Right renal pelvis (tissue), 4 donors: ENCODE data around the gene MYO16. TPM values are rescaled to one million over a fixed set of nuclear protein-coding genes. Genes with fewer than 3 reads are reported as not detected.

Experiments
- DNase-seq, 4 donors: peaks; one replicate each; pipeline ENCODE4 v3.0.0-alpha.2; 2013; ENCODE audit warnings: low read depth in 4 of 4, low spot score in 3 of 4, missing footprints in 1 of 4
- polyA plus RNA-seq, 4 donors: library from polyadenylated mRNA; unstranded; fragments of 120-200 nt; gene quantifications; one replicate each; pipeline ENCODE4 v1.2.1, GENCODE V29; 2013; ENCODE audit not compliant: insufficient read length in 4 of 4

The MYO16 gene
- polyA plus RNA-seq, 4 donors: 0.40 to 0.77 (median 0.53) TPM

DNA sequence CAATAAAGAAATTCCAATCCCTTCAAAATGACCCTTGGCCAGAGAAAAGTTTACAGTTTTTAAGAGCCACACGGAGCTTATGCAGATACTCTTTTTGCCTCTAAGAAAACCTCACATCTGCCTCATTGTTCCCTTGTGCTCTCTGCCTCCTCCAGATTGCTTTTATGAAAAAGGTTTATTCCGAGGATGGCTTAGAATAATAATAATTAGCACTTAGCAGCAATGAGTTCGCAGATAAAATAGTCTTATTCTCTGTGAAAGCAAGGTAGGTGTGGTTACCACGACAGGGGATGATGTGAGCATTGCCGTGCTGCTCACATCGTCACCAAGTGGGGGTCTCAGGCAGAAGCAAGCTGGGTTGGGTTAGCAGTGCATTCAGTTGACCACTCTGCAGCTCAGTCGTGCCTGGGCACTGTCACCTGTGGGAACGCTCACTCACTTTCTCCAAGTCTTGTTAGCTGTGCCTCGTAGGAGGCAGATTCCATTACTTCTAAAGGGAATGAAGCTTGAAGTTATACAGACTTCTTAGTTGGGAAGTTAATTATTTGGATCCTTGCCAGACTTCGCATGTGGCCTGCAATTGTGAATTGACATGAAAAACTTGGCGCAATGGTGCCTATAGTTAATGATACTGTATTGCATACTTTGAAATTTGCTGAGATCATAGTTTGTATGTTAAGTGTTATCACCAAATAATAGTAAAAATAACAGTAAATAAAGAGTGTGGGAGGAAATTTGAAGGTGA is 157.2 kb downstream of the MYO16 start:
- peak in 1 of 4 donors; percentile 22 for DNase-seq

DNA sequence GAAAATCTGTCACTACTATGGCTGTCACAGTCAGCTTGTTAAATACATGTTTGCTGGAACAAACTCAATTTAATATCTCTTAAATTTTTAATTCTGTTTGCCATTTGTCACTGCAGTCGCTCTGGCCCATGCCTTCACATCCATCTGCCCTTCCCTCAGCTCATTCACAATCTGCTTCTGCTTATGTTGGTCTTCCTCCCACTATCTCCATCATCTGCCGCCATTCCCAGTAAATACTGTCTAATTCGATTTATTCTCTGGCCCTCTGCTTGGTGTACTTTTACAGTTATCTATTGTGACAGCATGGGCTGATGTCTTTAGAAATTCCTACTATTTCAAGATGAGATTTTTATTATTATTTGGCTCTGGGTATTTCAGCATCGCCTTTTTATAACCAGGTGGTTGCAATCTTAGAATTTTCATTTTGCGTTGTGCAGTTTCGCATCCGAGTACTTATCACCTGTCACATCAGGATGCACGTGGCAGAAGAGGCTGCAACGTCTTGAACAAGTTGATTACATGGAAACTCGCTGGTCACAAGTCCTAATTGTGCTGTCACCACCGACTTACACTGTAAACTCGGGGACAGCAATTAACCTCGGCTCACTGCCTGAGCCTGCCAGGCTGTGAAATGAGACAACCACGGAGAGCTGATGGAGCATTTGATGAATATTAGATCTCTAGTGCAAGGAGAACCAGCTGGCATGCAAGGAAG is 158.4 kb downstream of the MYO16 start:
- DNase-seq: peak in 1 of 4 donors; percentile 37

GRCh38 chr13:108789476-108789875 is 160.1 kb downstream of the MYO16 start:
- no peak for DNase-seq

GRCh38 chr13:108795841-108796240 is 166.4 kb downstream of the MYO16 start:
- DNase-seq: no peak

- DNase-seq: no peak
Measured at GRCh38 chr13:108797354-108797753, 167.9 kb downstream of the MYO16 start.

DNA sequence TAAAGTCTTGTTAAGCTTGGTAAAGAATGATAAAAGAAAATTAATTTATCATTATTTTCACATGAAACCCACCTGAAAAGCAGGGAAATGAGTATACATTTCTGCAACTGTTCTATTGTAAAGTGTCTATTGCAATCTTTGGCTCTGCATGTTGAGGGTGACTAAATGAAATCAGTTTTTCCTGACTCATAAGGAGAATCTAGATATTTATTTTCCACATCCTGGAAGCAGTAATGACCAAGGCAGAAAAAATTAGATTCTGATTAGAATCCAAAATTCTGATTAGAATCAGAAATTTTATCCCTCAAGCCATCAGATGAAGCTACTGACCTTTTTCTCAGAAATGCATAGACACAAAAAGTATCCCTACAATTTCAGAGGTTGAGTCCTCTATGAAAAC is 178.4 kb downstream of the MYO16 start:
- DNase-seq: no peak

DNA sequence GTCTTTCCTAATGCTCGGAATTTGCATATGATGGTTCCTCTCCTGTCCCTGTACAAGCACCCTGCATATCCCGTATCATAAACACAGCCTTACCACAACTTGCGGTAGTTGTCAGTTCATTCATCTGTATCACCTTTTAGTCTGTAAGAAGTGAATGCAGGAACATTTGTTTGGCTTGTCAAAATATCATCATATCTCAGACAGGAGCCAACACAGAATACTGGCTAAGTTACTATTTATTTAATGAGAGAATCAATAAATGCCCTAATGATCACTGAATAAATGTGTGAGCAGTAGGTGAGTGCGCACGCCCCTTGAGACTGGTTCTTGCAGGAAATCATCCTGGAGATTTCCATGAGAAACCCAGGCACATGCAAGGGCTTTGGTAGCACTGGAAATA is 182.8 kb downstream of the MYO16 start:
- DNase-seq: no peak

- DNase-seq: no peak
Measured at GRCh38 chr13:108812661-108813060, 183.2 kb downstream of the MYO16 start.

DNA sequence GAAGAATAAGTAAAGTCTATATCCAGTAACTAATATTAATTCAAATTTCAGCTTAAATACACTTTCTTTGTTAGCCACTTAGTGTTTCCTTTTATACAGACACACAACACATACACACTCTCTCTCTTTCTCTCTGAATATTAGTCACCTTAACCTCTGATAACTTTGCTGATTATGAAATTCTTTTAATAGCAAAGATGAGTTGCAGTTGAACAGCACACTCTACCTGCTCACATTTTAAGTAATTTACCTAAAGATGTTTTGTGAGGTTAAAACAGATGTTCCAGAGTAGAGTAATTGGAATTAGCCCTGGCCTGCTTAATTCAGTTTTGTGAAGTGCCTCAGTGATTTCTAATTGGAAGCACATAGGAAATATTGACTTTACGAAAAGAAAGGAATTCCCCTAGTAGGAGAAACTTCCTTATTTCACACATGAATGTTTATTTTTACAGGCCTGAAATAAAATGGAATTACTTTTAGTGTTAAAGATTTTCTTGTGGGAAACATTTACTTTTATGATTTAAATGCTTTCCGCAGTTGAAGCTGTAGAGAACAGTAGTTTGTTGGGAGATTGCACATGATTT is 184.3 kb downstream of the MYO16 start:
- peak in 1 of 4 donors; percentile 17 for DNase-seq

GRCh38 chr13:108816375-108816774 is 187.0 kb downstream of the MYO16 start:
- DNase-seq: no peak

DNA sequence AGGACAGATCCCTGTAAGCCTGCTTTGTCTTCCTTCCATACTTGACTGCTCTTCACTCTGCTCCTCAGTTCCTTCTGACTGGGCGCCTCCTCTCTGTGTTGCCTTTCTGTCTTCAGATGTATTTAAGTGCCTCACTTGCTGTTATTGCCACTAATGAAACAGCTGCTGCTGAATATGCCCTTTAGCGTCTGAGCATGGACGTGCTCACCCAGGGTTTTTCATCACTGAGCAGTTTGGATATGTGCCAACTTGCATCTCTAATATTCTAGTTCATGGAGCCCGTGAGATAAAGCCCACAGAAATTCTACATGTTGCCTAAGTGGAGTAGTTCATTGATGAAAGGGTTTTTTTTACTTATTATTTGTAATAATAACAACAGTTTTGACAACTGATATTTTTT is 198.2 kb downstream of the MYO16 start:
- DNase-seq: peak in 1 of 4 donors; percentile 24

DNA sequence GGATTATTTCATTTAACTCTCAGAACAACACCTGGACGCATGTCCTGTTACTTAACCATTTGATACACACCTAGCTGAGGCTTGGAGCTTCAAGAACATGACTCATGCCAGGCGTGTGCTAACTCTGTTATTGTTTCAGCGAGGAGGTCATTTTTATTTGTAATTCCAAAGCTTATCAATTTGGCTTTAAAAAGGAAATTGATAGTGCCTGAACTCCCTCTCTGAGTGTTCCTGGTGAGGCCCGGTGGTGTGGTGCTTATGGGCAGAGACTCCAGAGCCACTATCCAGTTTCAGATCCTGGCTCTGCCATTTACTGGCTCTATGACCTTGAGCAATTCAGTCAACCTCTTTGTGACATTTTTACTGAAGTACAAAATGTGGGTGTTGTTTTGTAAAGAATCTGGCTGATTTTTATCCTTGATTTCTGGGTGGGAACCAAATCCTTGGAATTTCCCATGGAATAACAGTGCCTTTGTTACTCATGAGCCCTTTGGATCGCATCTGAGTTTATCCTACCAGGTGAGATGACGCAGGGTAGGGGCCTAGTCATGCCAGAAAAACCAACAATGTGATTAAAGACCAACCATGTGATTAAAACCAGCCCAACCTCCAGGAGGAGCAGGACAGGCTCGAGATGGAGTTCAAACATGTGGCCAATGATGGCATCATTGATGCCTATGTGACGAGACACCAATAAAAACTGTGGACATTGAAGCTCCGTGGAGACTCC is 198.8 kb downstream of the MYO16 start:
- no peak for DNase-seq

DNA sequence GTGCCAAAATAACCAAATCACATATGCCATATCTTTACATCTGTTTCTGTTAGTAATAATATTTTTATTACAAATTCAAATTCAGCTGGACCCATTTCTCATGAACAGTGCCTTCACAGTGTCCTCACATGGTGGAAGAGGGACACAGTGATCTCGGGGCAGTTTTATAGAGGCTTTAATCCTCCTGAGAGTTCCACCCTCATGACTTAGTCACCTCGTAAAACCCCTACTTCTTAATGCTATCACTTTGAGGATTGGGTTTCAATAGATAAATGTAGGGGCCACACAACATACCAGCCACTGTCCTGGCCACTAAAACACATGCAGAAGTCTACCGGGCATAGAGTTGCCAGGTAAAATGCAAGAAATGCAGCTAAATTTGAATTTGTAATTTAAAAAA is 201.5 kb downstream of the MYO16 start:
- no peak for DNase-seq

GRCh38 chr13:108833531-108833930 is 204.1 kb downstream of the MYO16 start:
- DNase-seq: no peak

DNA sequence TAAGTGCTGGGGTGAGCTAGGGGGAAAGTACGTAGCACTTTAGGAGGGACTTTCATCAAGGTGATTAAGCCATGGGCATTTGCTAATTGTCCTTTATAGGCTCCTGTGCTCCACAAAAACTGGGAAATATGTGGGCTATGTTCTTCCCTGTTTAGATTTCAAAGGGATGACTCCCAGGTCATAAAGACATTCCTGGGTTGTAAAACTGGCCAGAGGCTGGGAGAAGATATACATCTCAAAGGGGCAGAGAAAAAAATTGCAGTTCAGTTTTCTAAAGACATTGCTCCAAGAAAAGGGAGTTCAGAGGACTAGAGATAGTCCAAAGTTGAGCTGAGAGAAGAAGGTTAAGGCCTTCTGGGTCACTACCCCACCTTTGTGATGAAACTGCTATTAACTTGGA is 204.8 kb downstream of the MYO16 start:
- no peak for DNase-seq

- DNase-seq: no peak
Measured at GRCh38 chr13:108835083-108835482, 205.7 kb downstream of the MYO16 start.

DNA sequence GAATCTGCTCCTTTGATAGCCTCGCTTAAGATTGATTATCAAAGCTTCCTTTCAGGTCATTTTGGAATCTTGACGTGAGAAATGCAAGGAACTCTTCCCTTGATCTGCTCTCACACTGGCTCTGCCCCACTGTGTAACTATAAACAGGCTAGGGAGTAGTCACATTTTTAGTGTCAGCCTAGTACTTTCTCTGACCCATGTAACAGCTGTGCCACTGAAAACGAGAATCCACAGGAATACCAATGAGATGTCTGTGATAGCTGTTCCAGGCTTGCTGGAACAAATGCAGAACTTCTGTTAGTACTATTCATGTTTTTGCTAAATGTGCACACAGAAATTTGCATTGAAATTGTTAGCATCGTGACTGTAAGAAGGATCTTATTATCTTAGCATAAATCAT is 221.3 kb downstream of the MYO16 start:
- no peak for DNase-seq

DNA sequence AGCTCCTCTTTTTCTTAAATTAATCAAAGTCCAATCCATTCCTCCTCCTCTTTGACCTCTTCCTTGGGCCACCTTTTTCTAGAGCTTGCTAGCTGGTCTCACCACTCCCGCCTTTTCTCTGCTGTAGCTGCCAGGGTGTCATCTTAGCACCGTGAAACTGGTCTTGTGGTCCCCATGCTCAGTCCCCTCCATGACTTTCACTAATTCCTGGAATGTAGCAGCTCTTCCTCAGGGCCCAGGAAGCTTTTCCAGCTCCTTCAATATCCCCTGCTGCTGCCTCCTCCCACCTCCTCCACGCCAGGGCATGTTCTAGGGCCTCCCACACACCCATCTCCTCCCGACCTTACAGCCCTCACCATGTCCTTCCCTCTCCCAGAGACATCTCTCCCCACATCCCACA is 222.2 kb downstream of the MYO16 start:
- DNase-seq: no peak

DNA sequence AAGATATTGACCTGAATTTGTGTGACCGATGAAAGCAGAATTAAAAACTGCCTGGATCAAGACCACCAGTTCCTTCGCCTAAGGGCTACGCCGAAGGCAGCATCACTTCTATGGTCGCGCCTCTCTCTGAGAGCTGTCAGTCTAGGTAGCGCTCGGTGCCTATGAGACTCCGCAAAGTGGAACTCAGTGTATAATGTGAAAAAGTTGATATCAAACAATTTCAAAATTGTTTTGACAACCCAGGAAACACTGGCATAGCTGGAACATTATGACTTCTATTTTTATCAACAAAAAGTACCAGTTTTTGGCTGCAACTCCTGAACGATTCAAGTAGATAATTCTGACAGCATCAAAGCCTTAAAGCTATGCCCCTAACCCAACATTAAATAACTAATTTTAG is 223.6 kb downstream of the MYO16 start:
- no peak for DNase-seq

GRCh38 chr13:108855737-108856387 is 226.5 kb downstream of the MYO16 start:
- DNase-seq: no peak

GRCh38 chr13:108858676-108859075 is 229.3 kb downstream of the MYO16 start:
- no peak for DNase-seq
